Measurements from ENCODE around the gene TMEM272.

The TMEM272 gene

DNA sequence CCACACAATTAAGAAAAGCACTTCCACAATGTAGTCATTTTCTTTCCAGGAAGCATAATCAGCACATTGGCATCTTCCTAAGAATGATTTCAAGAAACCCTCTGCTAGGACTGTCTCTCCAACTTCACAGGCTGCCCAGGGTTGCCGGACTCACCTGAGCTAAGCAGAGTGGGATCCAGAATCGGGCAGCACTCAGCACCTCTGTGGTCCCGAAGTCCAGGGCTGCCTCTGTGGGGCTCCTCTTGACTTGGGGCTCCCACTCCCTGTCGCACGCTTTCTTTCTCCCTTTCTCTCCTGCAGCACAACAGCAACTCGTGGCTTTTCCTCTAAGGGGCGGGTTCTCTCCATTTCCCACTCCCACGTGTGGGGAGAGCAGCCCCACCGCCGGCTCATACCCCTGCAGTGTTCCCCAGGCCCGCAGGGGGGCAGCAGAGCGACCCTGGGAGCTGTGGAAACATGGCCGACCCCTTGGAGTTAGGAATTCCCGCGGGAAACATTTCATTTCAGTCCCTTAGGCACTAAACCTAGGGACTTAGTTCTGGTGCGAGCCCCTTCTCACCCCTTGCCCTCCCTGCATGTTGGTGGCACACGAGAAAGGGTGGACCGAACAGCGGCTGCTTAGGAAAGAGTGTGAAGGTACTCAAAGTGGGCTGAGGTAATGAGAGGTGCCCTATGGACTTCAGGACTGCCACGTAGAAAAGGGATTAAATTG is at the start of gene TMEM272:
TSS of gene TMEM272 (minus strand) at position 316 of the 712 bp plus-strand sequence. CDS start 6,647 bp downstream, outside the sequence.
- TF ChIP-seq, protein P1, sequence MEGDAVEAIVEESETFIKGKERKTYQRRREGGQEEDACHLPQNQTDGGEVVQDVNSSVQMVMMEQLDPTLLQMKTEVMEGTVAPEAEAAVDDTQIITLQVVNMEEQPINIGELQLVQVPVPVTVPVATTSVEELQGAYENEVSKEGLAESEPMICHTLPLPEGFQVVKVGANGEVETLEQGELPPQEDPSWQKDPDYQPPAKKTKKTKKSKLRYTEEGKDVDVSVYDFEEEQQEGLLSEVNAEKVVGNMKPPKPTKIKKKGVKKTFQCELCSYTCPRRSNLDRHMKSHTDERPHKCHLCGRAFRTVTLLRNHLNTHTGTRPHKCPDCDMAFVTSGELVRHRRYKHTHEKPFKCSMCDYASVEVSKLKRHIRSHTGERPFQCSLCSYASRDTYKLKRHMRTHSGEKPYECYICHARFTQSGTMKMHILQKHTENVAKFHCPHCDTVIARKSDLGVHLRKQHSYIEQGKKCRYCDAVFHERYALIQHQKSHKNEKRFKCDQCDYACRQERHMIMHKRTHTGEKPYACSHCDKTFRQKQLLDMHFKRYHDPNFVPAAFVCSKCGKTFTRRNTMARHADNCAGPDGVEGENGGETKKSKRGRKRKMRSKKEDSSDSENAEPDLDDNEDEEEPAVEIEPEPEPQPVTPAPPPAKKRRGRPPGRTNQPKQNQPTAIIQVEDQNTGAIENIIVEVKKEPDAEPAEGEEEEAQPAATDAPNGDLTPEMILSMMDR (conservative IDR thresholded peaks at IDR 0.05), result peak; percentile 82
- H3K27ac ChIP-seq, result no peak within 1 kb of the TSS

GRCh38 chr13:51894239-51894638 is 49.3 kb upstream of the TMEM272 start:
- no peak overlapping the region for H3K27ac ChIP-seq
- TF ChIP-seq, protein P1 (conservative IDR thresholded peaks at IDR 0.05), result no peak

GRCh38 chr13:51892657-51893056 is 47.7 kb upstream of the TMEM272 start:
- H3K27ac ChIP-seq, result no peak overlapping the region
- TF ChIP-seq, protein P1 (conservative IDR thresholded peaks at IDR 0.05), result no peak

GRCh38 chr13:51887468-51887867 is 42.5 kb upstream of the TMEM272 start:
- H3K27ac ChIP-seq, result no peak overlapping the region
- TF ChIP-seq, protein P1 (conservative IDR thresholded peaks at IDR 0.05), result no peak

- TF ChIP-seq, protein P1 (conservative IDR thresholded peaks at IDR 0.05), result no peak
- no peak overlapping the region for H3K27ac ChIP-seq
Measured at GRCh38 chr13:51885651-51886050, 40.7 kb upstream of the TMEM272 start.

GRCh38 chr13:51883226-51883600 is 38.2 kb upstream of the TMEM272 start:
- H3K27ac ChIP-seq, result no peak overlapping the region
- TF ChIP-seq, protein P1 (conservative IDR thresholded peaks at IDR 0.05), result no peak

- TF ChIP-seq, protein P1 (conservative IDR thresholded peaks at IDR 0.05), result no peak
- H3K27ac ChIP-seq, result no peak overlapping the region
Measured at GRCh38 chr13:51882570-51883225, 37.7 kb upstream of the TMEM272 start.
